Transverse colon (tissue), 4 donors: ENCODE measurements around the gene HMCN1.

Experiments
- EP300 ChIP-seq: sonication (generic); formaldehyde crosslinking; IDR thresholded peaks from one replicate; pipeline ENCODE4 v1.6.1; 2017; ENCODE audit warnings: antibody characterized with exemption, low read depth
- POLR2A ChIP-seq: fragments of 450-650 bp; IDR thresholded peaks from one replicate; pipeline ENCODE4 v1.6.1; 2016; ENCODE audit warnings: antibody characterized with exemption, mild to moderate bottlenecking, moderate library complexity
- POLR2AphosphoS5 ChIP-seq, 3 donors: sonication (generic); formaldehyde crosslinking; IDR thresholded peaks; one replicate each; pipeline ENCODE4 v1.6.1; 2016; ENCODE audit warnings: antibody characterized with exemption in 3 of 3
- TF ChIP-seq, protein P1 (sequence below), 5 experiments: fragments of 200-600 bp in 3 of 5; fragments of 450-650 bp in 2 of 5; sonication (generic) in 3 of 5; IDR thresholded peaks; 1 replicate in 2 of 5; 2 replicates in 3 of 5; pipeline ENCODE4 v1.5.1; 2016 to 2017; ENCODE audit warnings: antibody characterized with exemption in 5 of 5, inconsistent platforms in 3 of 5, mild to moderate bottlenecking in 2 of 5, moderate library complexity in 1 of 5

DNA sequence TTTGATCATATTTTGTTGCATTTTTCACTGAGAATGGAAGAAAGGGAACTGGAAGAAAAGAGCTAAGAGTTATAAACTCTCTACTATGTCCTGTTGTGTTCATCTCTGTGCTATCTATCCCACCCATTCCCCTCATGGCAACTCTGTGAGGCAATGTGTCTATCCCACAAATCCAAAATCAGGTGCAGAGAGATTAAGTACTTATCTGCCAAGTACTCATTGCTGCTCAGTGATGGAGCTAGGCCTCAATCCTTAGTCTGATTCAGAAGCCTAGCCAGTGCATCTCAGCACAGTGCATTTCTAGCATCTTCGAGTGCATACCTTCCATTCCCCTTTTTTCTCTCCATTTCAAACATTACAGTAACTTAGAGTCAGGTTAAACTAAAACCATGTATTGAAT lies 370.3 kb downstream of the HMCN1 start:
- TF ChIP-seq, protein P1, sequence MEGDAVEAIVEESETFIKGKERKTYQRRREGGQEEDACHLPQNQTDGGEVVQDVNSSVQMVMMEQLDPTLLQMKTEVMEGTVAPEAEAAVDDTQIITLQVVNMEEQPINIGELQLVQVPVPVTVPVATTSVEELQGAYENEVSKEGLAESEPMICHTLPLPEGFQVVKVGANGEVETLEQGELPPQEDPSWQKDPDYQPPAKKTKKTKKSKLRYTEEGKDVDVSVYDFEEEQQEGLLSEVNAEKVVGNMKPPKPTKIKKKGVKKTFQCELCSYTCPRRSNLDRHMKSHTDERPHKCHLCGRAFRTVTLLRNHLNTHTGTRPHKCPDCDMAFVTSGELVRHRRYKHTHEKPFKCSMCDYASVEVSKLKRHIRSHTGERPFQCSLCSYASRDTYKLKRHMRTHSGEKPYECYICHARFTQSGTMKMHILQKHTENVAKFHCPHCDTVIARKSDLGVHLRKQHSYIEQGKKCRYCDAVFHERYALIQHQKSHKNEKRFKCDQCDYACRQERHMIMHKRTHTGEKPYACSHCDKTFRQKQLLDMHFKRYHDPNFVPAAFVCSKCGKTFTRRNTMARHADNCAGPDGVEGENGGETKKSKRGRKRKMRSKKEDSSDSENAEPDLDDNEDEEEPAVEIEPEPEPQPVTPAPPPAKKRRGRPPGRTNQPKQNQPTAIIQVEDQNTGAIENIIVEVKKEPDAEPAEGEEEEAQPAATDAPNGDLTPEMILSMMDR (IDR thresholded peaks at IDR 0.05): no peak
- TF ChIP-seq EP300: no peak
- TF ChIP-seq POLR2A: no peak
- no peak for TF ChIP-seq POLR2AphosphoS5 (IDR thresholded peaks at IDR 0.05)
